ENCODE results near the gene LTA4H. TPM values are rescaled to one million over a fixed set of nuclear protein-coding genes. Genes with fewer than 3 reads are reported as not detected.
A peak's percentile ranks its signal among the peaks of the same experiment; 100 is the strongest.

LTA4H gene
- total RNA-seq, 4 donors from 2014 or later = 65.3 to 110 (median 67.6) TPM

DNA sequence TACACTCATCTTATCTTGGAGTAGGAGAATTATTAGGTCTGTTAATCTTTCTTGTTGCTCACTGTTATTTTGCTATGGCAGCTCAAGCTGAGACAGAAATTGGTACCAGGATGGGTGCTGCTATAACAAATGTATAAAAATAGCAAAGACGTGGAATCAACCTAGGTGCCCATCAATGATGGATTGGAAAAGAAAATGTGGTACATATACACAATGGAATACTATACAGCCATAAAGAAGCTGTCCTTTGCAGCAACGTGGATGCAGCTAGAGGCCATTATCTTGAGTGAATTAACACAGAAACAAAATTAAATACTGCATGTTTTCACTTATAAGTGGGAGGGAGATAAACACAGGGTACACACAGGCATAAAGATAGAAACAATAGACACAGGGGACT lies 14.8 kb upstream of the LTA4H start:
- Histone ChIP-seq H3K36me3 (no peaks in the 10 kb centered on the region), H3K27me3 (no peaks in the 10 kb centered on the region), H3K9me3 (no peaks in the 10 kb centered on the region), H3K4me3 (no peak overlapping the region), H3K27ac (no peak overlapping the region), H3K4me1 (peaks cover 0 to 15% (median 5%) of the 10 kb centered on the region in 3 donors)
- WGBS, 2 donors (ENCODE audit: low coverage in 1 of 2) = 72 to 88% methylated on average over 2 of the region's 2 CpGs
- ATAC-seq = no peak
- TF ChIP-seq, protein P1, sequence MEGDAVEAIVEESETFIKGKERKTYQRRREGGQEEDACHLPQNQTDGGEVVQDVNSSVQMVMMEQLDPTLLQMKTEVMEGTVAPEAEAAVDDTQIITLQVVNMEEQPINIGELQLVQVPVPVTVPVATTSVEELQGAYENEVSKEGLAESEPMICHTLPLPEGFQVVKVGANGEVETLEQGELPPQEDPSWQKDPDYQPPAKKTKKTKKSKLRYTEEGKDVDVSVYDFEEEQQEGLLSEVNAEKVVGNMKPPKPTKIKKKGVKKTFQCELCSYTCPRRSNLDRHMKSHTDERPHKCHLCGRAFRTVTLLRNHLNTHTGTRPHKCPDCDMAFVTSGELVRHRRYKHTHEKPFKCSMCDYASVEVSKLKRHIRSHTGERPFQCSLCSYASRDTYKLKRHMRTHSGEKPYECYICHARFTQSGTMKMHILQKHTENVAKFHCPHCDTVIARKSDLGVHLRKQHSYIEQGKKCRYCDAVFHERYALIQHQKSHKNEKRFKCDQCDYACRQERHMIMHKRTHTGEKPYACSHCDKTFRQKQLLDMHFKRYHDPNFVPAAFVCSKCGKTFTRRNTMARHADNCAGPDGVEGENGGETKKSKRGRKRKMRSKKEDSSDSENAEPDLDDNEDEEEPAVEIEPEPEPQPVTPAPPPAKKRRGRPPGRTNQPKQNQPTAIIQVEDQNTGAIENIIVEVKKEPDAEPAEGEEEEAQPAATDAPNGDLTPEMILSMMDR (IDR thresholded peaks at IDR 0.05) = no peak
- TF ChIP-seq POLR2A (IDR thresholded peaks at IDR 0.05) (no peak), EP300 (IDR thresholded peaks at IDR 0.05) (no peak), POLR2AphosphoS5 (IDR thresholded peaks at IDR 0.05) (no peak)

DNA sequence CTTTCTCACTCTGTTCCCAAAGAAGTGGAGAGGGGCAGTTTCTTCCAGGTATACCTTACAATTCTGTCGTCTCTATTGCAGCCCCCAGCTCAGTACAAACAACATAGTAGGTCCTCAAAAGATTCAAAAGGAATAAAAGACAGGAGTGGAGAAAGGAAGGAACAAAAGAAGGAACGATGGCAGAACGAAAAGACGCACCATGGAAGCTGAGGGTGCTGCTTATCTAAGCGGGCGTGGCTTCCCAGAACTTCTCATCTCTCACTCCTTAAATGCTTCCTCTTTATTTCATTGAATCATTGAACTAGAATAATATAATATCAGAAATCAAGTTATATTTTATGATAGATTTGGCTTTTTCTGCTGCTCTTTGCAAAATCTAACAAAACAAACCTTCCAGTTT lies 13.7 kb upstream of the LTA4H start:
- Histone ChIP-seq H3K4me3 (no peak overlapping the region), H3K27me3 (no peaks in the 10 kb centered on the region), H3K27ac (no peak overlapping the region), H3K4me1 (peaks cover 0 to 15% (median 5%) of the 10 kb centered on the region in 3 donors), H3K9me3 (no peaks in the 10 kb centered on the region), H3K36me3 (no peaks in the 10 kb centered on the region)
- ATAC-seq = no peak
- TF ChIP-seq POLR2A (IDR thresholded peaks at IDR 0.05) = no peak
- TF ChIP-seq, protein P1 (IDR thresholded peaks at IDR 0.05) = no peak
- TF ChIP-seq POLR2AphosphoS5 (IDR thresholded peaks at IDR 0.05) = no peak
- TF ChIP-seq EP300 (IDR thresholded peaks at IDR 0.05) = no peak
- 77 to 81% methylated on average over 6 of the region's 6 CpGs for WGBS, 2 donors (ENCODE audit: low coverage in 1 of 2)

DNA sequence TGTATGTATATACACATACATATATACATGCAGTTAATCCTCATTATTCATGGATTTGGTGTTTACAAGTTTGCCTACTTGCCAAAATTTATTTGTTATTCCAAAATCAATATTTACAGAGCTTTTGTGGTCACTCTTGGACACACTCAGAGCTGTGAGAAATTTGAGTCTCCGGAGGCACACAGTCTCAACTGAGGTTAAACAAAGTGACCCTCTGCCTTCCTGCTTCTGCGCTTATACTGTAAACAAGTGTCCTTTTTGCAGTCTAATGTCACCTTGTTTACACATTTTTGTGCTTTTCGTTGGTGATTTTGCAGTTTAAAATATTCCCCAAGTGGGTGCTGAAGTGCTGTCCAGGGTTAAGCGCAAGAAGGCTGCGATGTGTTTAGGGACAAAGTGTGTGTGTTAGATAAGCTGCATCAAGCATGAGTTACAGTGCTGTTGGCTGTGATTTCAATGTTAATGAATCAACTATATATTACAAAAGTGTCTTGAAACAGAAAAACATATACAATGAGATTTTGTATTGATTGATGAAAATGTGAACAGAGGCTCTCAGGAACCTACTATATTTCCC lies 13.1 kb upstream of the LTA4H start:
- H3K27me3 ChIP-seq = no peaks in the 10 kb centered on the region
- 47 to 49% methylated on average over 4 to 5 of the region's 5 CpGs for WGBS, 2 donors (ENCODE audit: low coverage in 1 of 2)
- H3K36me3 ChIP-seq = no peaks in the 10 kb centered on the region
- TF ChIP-seq POLR2A (IDR thresholded peaks at IDR 0.05) (no peak), POLR2AphosphoS5 (IDR thresholded peaks at IDR 0.05) (no peak), EP300 (IDR thresholded peaks at IDR 0.05) (no peak)
- TF ChIP-seq, protein P1 (IDR thresholded peaks at IDR 0.05) = no peak
- H3K27ac ChIP-seq = no peak overlapping the region
- ATAC-seq = no peak
- peaks cover 0 to 15% (median 5%) of the 10 kb centered on the region in 3 donors for H3K4me1 ChIP-seq
- no peak overlapping the region for H3K4me3 ChIP-seq
- H3K9me3 ChIP-seq = no peaks in the 10 kb centered on the region

DNA sequence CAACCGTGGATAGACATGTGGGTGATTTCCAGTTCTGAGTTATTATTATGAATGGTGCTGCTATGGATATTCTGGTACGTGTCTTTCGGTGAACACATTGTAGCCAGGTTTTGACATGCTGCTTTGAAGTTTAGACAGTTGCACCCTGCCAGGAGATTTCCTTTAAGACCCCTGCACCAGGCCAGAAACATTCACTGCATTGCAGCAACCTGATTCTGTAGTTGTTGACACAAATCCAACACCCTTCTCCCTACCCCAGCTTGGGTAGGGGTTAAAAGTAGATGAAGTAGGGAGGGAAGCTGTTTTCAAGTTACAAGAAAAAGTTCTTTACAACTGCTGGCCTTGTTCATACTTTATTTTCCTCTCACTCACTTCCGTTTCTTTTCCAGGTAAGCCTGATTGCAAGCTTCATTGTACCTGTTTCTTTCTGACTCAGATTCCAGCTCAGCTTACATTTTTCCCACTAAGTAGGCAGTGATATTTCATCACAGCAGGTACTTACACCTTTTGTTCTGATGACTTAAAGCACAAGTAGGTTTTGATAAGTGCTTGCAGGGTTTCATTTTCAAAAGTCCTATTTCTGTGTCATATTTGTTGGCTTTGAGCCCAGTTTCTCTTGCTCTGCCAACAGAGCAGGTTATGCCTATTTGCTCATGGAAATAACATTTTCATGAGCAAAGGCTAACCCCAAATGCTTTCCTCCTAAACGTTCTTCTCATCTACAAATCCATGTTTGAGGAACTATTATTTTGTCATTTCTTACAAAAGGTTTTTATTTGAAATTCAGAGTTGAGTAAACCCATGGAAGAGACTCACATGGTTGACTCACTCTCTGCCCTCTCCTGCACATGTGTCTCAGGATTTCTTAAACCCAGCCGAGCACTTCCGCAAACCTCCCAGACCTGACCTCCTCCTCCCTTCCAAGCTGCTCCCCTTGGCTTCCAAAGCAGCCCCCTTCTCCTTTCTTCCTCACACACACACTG lies 12.1 kb upstream of the LTA4H start:
- 44 to 62% methylated on average over 7 of the region's 7 CpGs for WGBS, 2 donors (ENCODE audit: low coverage in 1 of 2)
- TF ChIP-seq, protein P1 (IDR thresholded peaks at IDR 0.05) = no peak
- TF ChIP-seq POLR2AphosphoS5 (IDR thresholded peaks at IDR 0.05) (no peak), POLR2A (IDR thresholded peaks at IDR 0.05) (no peak)
- no peak overlapping the region for H3K27ac ChIP-seq

More for the DNA sequence above, 12.1 kb upstream of the LTA4H start:
- ATAC-seq = peak; percentile 62
- no peaks in the 10 kb centered on the region for H3K9me3 ChIP-seq
- H3K4me3 ChIP-seq = no peak overlapping the region
- H3K27me3 ChIP-seq = no peaks in the 10 kb centered on the region
- peaks cover 0 to 15% (median 5%) of the 10 kb centered on the region in 3 donors for H3K4me1 ChIP-seq
- H3K36me3 ChIP-seq = no peaks in the 10 kb centered on the region

Data from gastroesophageal sphincter (tissue), 4 donors.